Measurements from ENCODE around the gene LPCAT1. TPM values are rescaled to one million over a fixed set of nuclear protein-coding genes. Genes with fewer than 3 reads are reported as not detected.
"Not testable (repeated sequence)": the region's sequence is repeated elsewhere in the genome, so short reads cannot be mapped to it uniquely, and the experiment has no call there.

The LPCAT1 gene
- total RNA-seq, 1 experiment from 2014 or later = 71.5 TPM

DNA sequence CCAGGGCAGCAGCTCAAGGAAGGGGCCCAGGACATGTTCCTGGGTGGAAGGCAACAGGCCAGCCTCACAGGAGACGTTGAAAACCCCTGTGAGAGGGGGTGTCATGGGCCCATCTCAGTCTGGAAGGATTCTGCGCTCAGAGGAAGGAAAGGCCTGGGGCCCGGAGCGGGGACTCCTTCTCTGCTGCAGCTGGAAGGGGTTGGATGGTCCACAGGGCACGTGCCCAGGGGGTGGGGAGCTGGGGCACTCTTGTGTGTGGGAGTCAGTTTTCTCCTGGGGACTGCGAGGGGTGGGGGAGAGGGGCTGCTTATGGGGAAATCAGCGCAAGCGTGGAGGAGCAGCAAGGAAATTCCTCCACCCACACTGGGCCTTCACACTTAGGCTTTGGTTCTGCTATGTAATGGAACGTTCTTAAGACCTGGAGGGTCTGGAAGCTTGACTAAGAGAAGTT, 2.9 kb upstream of the LPCAT1 start:
- no peak for DNase-seq (ENCODE audit: low spot score)

DNA sequence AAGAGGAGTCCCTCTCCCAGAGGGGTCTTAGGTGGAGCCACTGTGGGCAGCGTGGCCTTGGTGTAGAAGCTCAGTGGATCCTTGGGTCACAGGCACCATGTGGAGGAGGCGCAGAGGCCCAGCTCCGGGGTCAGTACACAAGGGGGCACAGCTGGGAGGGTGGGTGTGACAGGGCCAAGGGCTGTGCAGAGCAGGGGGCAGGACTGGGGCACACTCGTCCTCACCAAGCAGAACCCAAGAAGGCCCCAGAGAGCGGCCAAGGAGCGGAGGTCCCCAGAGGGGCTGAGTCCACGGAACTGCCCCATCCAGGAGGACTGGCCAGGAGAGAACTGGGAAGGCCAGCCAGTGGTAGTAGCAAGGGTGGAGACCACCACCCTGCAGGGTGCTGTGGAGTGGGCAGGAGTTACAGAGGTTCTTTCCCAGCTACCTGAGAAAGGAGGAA, 2.5 kb upstream of the LPCAT1 start:
- in situ Hi-C loops (cut with HindIII; ENCODE audit: low sequenced_read_pairs) = no loop called here
- no peak for DNase-seq (ENCODE audit: low spot score)

More for the DNA sequence above, 2.9 kb upstream of the LPCAT1 start:
- in situ Hi-C loops (cut with HindIII; ENCODE audit: low sequenced_read_pairs) = no loop called here

DNA sequence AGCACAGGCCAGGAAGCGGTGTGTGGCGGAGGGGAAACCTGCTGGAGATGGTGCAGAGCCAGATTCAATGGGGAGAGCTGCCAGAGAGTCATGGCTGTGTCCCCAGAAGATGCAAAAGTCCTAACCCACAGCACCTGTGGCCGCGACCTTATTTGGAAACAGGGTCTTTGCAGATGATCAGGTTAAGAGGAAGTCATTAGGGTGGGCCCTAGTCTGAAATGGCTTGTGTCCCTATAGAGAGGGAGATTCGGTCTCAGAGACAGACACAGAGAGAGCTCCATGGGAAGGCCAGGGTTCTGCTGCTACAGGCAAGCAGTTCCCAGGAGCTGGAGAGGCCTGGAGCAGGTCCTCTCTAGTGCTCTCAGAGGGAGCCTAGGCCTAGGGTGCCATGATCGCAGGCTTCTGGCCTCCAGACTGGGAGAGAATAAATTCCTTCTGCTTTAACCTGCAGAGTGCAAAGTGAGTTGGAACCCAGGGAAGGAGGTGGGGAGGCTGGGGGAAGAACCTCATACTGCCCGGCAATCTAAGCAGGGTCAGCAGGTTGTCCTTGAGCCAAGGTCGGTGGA, 1.9 kb upstream of the LPCAT1 start:
- in situ Hi-C loops (cut with HindIII; ENCODE audit: low sequenced_read_pairs) = no loop called here
- DNase-seq (ENCODE audit: low spot score) = no peak

DNA sequence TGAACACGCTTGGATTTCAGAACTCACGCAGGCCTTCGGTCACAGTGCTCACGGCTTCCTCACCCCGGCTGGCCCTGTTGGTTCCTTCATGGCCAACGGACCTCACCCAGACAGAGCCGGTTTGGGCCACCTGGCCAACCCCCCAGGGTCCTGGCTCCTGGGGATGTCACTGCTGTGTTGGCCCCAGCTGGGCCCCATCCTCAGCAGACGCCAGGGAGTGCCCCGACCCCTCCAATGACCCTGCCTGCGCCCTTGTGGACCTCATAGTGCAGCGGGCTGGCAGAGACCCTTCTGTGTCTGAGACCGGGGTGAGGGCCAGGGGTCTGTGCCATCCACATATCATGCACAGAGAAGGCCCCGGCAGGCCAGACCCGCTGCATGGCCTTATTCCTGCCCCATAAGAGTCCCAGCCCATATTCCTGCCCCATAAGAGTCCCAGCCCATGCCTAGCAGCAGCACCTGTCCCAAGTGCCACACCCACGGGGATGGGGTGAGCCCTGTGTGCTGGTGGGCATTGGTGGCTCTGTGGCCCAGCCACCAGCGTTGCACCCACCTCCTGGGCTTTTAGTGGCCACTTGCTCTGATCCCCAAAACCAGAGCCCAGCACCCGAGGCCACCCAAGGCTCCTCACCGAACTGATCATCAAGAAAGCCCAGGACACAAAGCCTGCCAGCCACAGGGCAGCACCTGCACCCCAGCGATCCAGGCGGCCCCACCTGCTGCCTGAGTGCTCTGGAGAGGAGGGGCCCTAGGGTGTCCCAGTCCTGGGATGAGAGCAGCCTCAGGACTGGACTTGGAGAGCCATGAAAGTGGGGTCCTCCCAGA, 1.3 kb upstream of the LPCAT1 start:
- no peak for DNase-seq (ENCODE audit: low spot score)
- in situ Hi-C loops (cut with HindIII; ENCODE audit: low sequenced_read_pairs) = no loop called here

DNA sequence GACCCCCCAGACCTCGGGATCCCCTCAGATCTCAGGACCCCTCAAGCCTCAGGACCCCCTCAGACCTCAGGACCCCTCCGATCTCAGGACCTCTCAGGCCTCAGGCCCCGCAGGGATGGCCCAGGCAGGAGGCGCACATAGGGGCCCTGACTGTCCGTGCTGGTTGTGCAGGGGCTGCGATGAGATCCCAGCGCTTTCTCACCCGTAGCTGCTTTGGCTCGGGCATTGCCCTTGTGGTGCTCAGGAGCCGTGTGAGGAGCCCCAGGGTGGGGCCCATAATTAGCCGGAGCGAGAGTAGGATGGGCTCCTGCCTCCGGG, 680 bp upstream of the LPCAT1 start:
- DNase-seq (ENCODE audit: low spot score) = no peak
- in situ Hi-C loops (cut with HindIII; ENCODE audit: low sequenced_read_pairs) = no loop called here

DNA sequence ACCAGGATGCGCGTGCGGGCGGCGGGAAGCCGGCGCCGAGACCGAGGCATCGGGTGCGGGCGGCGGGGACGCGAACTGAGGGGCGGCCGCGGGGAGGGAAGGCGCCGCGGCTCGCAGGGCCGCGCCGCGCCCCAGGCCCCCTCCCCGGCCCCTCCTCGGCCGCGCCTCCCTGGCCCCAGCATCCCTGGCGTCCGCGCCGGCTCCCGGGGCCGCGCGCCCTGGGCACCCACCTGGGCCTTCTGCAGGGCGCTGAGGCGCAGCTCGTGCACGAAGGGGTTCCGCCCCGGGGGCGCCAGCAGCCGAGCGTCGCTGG, 324 bp downstream of the LPCAT1 start:
- no peak for DNase-seq (ENCODE audit: low spot score)
- in situ Hi-C loops (cut with HindIII; ENCODE audit: low sequenced_read_pairs) = no loop called here

DNA sequence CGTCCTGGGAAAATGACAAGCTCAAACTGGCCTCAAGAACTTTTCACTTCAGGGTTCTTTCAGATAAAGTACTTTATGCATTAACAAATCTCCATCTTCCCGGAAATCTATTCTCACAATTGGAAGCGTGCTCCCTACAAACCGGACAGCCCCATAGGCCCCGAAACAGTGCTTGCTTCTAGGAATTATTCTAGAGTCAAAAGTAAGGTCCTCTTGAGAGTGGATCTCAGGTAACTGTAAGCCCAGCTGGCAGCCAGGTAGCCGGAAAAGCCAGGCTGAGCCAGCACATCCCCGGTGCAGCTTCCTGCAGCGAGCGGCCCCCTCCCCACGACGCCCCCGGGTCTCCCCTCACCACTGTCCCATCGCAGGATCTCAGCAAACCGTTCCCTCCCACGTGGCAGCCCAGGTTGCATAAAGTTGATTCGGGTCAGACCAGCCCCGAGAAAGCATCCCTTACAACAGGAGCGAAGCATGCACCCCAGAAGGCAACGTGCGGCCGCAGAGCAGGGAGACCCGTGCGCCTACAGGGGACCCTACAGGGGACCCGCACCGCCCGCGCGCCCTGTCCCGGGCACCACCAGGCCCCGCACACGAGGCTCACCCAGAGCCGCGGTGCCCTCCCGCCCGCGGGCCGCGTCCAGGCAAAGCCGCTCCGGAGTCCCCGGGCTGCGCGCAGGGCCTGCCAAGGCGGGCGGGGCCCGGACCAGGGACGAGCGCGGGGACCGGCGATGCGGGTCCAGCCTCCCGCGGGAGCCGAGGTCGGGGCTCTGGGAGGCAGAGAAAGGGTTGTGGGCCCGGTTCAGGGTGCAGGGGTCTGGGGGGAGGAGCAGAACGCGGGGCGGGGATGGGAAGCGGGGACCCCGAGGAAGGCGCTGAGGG, 920 bp downstream of the LPCAT1 start:
- in situ Hi-C loops (cut with HindIII; ENCODE audit: low sequenced_read_pairs) = no loop called here
- no peak for DNase-seq (ENCODE audit: low spot score)

DNA sequence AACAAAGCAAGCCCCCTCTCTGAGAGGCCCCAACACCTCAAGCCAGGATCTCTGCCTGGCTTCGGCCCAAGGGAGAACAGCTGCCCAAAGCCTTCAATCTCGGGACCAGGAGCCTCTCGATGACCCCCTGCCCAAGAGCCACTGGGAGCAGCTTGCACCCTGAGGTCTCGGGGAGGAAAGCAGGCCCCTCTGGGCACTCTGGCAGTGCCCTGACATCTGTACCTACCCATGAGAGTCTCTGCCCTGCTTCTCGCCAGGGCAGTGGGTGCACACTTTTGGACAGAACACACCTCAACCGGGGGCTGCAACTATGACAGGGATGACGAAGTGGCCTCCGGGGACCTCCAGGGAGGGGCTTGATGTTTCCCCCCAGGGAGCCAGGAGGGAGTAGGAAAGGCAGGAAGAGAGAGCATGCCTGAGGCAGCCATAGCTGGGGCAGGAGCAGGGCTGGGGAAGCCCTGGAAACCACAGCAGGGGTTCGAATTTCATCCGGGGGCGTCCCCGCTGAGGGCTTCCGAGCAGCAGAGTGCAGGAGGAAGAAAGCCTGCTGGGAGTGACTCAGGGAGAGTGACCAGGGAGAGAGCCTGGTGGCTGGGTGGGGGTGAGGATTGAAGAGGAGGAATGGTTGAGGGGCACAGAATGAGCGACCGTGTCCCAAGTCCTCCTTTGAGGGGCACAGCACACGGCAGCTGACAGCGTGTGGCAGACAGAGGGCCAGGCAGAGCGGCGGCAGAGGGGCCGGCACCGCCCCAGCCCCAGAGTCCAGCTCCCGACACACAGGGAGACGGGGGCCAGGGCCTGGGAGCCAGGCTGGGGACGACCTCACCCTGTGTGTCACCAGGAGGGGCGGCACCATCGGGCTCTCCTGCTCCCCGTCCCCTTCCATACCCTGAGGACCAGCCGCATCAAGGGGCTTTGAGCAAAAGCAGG, 1.8 kb downstream of the LPCAT1 start:
- DNase-seq (ENCODE audit: low spot score) = no peak
- in situ Hi-C loops (cut with HindIII; ENCODE audit: low sequenced_read_pairs) = no loop called here

DNA sequence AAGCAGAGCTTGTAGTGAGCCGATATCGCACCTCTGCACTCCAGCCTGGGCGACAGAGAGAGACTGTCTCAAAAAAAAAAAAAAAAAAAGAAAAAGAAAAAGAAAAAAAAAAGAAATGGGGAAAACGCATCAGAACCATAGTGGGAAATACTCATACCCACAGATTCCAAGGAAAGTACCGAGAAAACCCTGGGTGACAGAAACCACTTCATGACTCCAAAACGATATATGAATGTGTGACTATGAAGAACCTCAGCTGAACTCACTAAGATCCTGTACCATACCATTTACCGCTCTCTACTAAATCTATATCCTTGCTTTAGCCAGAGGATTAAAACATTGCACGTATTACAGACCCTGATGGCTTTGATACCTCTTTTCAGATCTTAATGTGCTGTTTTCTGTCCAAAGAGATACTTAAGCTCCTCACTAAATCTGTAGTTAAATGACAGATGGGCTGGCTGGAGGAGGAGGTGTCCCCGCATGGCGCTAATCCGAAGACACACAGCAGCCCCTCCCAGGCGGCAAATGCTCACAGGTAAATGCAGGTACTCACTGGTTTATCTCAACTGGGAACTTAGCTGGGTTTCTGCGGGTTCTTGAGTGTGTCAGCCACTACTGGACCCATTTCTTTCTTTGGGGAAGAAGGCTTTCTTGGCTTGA, 2.8 kb downstream of the LPCAT1 start:
- in situ Hi-C loops (cut with HindIII; ENCODE audit: low sequenced_read_pairs) = no loop called here
- DNase-seq (ENCODE audit: low spot score) = peak; percentile 56

DNA sequence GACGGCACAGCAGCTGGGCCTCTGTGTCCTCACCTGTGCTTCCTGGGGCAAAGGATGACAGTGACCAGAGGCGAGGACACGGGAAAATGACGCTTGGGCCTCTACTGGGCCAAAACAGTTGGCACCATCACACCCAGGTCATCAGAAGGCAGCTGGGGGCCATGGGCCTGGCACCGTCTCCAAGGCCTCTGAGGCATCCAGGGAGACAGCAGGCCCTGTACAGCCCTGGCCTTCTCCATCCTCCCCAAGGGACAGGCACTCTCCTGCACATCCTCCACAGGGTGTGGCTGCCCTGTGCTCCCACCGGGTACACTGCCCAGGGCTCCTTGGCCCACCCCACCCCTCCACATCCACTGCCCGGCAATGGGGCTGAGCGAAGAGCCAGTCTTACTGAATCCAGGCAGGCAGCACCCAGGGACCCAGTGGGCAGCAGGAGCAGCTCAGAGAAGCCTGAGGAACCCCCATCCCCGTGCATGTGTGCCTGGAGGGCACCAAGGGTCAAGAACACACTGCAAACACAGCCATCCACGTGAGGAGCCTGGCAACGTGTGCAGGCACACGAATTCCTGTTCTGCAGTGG, 4.0 kb downstream of the LPCAT1 start:
- DNase-seq (ENCODE audit: low spot score) = no peak
- in situ Hi-C loops (cut with HindIII; ENCODE audit: low sequenced_read_pairs) = no loop called here

DNA sequence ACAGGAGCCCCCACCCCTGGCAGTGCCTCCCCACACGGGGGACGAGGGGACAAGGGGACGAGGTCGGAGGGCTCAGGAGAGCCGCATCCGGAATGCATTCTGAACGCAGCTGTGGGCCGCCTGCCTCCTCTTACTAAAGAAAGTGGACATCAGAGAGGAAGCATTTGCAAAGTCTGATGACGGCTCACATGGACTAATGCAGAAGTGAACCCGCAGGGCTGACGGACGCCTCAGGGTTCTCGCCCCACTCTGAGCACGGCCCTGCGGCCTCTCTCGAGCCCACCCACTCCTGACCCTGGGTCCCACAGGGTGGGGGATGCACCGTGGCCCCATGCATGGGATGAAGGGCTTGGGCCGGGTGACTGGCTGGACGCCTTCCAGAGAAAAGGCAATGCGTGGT, 5.9 kb downstream of the LPCAT1 start:
- no peak for DNase-seq (ENCODE audit: low spot score)
- in situ Hi-C loops (cut with HindIII; ENCODE audit: low sequenced_read_pairs) = no loop called here

DNA sequence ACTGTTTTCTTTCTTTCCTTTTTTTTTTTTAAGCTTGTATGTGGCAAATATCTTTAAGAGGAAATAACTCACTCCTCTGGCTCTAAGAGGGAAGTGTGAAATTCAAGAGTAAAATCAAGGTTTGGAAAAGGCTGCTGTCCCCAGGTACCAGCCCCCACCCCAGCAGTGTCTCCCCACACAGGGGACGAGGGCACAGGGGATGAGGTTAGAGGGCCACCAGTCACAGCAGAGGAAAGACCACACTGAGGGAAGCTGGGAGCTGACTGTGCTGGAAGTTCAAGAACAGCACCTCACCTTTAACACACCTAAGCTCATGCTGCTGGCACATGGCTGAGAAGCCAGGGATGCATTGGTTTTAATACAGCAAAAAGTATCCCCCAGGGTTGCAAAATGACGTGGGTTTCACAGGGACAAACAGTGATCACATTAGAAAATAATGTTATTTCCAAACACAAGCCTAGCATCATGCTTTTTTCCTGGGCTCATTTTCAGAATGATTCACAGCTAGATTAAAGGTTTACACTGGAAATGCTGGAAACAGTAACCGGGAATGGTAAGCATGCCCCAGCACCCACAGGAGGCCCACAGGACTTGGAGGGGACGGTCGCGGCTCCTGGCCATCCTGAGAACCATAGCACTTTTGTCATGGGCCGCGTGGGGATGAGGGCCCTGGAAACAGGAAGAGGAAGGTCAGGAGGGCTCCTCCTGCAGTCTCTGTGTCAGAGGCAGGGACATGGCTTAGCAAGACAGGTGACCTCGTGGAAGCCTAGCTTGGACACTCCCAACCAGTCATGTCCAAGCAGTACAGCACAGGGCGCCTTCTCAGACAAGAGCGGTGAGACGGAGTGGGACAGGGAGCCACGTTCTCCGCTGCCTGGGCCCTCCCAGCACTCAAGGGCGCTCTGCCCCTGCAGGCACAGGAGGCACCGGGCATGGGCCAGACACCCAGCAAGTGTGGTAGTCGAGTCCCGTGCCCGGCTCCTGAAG, 6.9 kb downstream of the LPCAT1 start:
- in situ Hi-C loops (cut with HindIII; ENCODE audit: low sequenced_read_pairs) = no loop called here
- DNase-seq (ENCODE audit: low spot score) = no peak

DNA sequence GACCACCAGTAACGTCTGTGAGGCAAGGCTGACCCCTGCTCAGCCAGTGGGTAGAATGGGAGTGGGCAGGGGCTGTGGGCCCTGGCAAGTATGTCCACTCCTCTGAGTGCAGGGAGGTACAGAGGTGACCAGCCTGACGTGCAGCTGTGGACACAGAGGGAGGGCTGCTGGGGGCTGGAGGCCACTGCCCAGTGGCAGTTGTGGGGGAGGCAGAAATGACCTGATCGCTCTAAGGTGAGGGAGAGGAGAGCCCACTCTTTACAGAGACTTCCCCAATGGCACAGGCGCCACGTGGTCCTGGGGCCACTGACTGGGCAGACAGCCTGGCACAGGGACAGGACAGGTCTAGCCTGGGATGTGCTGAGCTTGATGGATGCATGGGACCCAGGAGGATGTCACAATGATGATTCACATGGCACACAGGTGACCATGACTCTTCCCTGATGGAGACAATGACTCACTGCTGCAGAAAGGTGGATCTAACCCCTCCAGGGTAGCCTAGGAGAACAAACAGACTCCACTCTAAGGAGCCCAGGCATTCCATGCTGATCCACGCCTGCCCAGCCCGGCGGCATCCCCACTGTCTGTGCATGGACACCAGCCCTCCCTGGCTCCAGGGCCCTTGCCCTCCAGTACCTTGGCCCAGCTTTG, 7.7 kb downstream of the LPCAT1 start:
- in situ Hi-C loops (cut with HindIII; ENCODE audit: low sequenced_read_pairs) = no loop called here
- no peak for DNase-seq (ENCODE audit: low spot score)

DNA sequence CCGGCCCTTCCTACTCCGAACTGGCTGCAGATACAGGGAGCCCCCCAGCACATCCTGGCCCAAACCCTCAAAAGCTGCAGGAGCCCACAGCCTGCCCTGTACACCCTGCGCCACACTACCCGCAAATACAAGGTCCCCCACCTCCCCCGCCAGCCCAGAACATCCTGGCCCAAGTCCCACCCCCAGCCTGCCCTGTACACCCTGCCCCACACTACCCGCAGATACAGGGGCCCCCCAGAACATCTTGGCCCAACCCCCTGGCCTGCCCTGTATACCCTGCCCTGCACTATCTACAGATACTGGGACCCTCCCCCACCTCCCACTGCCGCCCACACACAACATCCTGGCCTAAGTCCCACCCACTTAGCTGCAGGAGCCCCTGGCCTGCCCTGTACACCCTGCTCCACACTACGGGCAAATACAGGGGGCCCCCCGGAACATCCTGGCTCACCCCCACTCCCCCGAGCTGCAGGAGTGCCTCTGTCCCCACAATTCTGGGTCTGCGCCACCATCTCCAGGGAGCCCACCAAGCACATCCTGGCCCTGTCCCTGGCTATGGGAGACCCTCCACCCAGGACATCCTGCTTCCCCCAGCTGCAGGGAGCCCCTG, 8.3 kb downstream of the LPCAT1 start:
- DNase-seq (ENCODE audit: low spot score) = no peak

DNA sequence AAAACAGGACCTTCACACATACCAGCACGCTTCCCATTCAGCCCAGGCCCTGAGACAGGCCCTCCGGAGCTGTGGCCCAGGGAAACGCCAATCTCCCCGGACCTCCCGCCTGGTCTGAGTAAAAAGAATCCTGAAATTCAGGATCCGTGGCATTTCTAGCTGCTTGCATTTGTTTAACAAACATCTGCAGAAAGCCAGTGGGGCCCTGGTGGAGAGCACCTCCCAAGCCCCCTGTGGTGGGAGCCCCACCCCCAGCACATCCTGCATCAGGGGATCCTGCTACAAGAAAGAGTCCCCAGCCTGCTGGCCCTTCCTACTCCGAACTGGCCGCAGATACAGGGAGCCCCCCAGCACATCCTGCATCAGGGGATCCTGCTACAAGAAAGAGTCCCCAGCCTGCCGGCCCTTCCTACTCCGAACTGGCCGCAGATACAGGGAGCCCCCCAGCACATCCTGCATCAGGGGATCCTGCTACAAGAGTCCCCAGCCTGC, 8.9 kb downstream of the LPCAT1 start:
- in situ Hi-C loops (cut with HindIII; ENCODE audit: low sequenced_read_pairs); DNase-seq (ENCODE audit: low spot score): not testable (repeated sequence)

More for the DNA sequence above, 8.3 kb downstream of the LPCAT1 start:
- in situ Hi-C loops (cut with HindIII; ENCODE audit: low sequenced_read_pairs) = no loop called here
